H1 (cell line): ENCODE data around the gene STAMBP. TPM values are rescaled to one million over a fixed set of nuclear protein-coding genes. Genes with fewer than 3 reads are reported as not detected.

Source experiments
- CTCF ChIA-PET: fragments of 300-600 bp; sonication (Branson Sonifier 250); formaldehyde crosslinking; loops from one replicate; lab custom pipeline; 2021; ENCODE audit not compliant: partially characterized antibody; lab: Charles Lee
- POLR2A ChIA-PET: fragments of 300-600 bp; sonication (Branson Sonifier 250); formaldehyde crosslinking; loops from one replicate; lab custom pipeline; 2021; ENCODE audit warnings: inconsistent platforms; ENCODE audit not compliant: partially characterized antibody; lab: Charles Lee
- DNase-seq, 2 experiments: peaks; one replicate each; pipeline versions ENCODE4 v3.0.0 to v3.0.0-alpha.2; 2010 to 2022; ENCODE audit warnings: low spot score in 2 of 2, low read depth in 1 of 2, mixed read lengths in 1 of 2
- FAIRE-seq: peaks from 2 replicates; lab custom pipeline; 2011; peaks lifted over from hg19 to GRCh38; lab: Jason Lieb, UNC
- H2AFZ ChIP-seq: 2 replicates; pipeline ENCODE4 v1.8.1; 2012; ENCODE audit warnings: low read length, inconsistent platforms
- H2AK5ac ChIP-seq: 2 replicates; pipeline ENCODE4 v1.6.1; 2013; ENCODE audit warnings: low read depth, low read length
- H2BK120ac ChIP-seq: replicated peaks from 2 replicates; pipeline ENCODE3; 2013; ENCODE audit warnings: low read depth, low read length, inconsistent platforms
- H2BK12ac ChIP-seq: 2 replicates; pipeline ENCODE4 v1.6.1; 2013; ENCODE audit warnings: low read depth, low read length
- H2BK15ac ChIP-seq: 2 replicates; pipeline ENCODE4 v1.6.1; 2013; ENCODE audit warnings: low read length
- H2BK20ac ChIP-seq: 2 replicates; pipeline ENCODE4 v1.6.1; 2013; ENCODE audit warnings: low read length
- H2BK5ac ChIP-seq: 2 replicates; pipeline ENCODE4 v1.6.1; 2013; ENCODE audit warnings: low read depth, low read length
- H3K14ac ChIP-seq: 2 replicates; pipeline ENCODE4 v1.6.1; 2013; ENCODE audit warnings: inconsistent platforms; ENCODE audit not compliant: insufficient read length
- H3K18ac ChIP-seq: 2 replicates; pipeline ENCODE4 v1.6.1; 2013; ENCODE audit warnings: low read length; ENCODE audit errors: extremely low read depth
- H3K23ac ChIP-seq: 2 replicates; pipeline ENCODE4 v1.6.1; 2013; ENCODE audit warnings: inconsistent platforms; ENCODE audit not compliant: insufficient read length
- H3K23me2 ChIP-seq: 2 replicates; pipeline ENCODE4 v1.6.1; 2013; ENCODE audit warnings: low read depth, low read length
- H3K27ac ChIP-seq: 2 replicates; pipeline ENCODE4 v1.6.1; 2011; ENCODE audit warnings: low read depth, low read length, inconsistent platforms
- H3K27me3 ChIP-seq, 4 experiments: replicated peaks in 1 of 4; 1 replicate in 1 of 4; 2 replicates in 3 of 4; pipeline versions ENCODE4 v1.6.1 to v1.8.1; 2011 to 2013; ENCODE audit warnings: low read length in 3 of 4, mild to moderate bottlenecking in 3 of 4, inconsistent platforms in 2 of 4, mixed read lengths in 2 of 4, moderate library complexity in 1 of 4; ENCODE audit not compliant: control insufficient read depth in 3 of 4, insufficient read depth in 3 of 4; ENCODE audit errors: extremely low read depth in 1 of 4
- H3K36me3 ChIP-seq, 4 experiments: 2 replicates each; pipeline versions ENCODE4 v1.6.1 to v1.8.1; 2011 to 2013; ENCODE audit warnings: mild to moderate bottlenecking in 4 of 4, low read length in 3 of 4, moderate library complexity in 2 of 4, control low read depth in 1 of 4, inconsistent platforms in 1 of 4; ENCODE audit not compliant: insufficient read depth in 4 of 4, control insufficient read depth in 2 of 4
- H3K4ac ChIP-seq: replicated peaks from 2 replicates; pipeline ENCODE3; 2013; ENCODE audit warnings: low read length, low read depth, mixed read lengths, inconsistent platforms; ENCODE audit not compliant: insufficient read length
- H3K4me1 ChIP-seq, 4 experiments: replicated peaks in 1 of 4; 1 replicate in 1 of 4; 2 replicates in 3 of 4; pipeline versions ENCODE4 v1.6.1 to v1.8.1; 2011 to 2013; ENCODE audit warnings: low read length in 3 of 4, inconsistent platforms in 2 of 4, mixed read lengths in 1 of 4; ENCODE audit not compliant: insufficient read depth in 4 of 4, control insufficient read depth in 3 of 4
- H3K4me2 ChIP-seq, 2 experiments: 2 replicates each; pipeline versions ENCODE4 v1.6.1 to v1.8.1; 2011 to 2013; ENCODE audit warnings: low read depth in 2 of 2, low read length in 2 of 2, control low read depth in 1 of 2, inconsistent platforms in 1 of 2, mild to moderate bottlenecking in 1 of 2; ENCODE audit not compliant: insufficient read depth in 1 of 2
- H3K4me3 ChIP-seq, 4 experiments: fragments of 200-600, 300-600 bp in 1 of 4; sonication (generic), shearing (Covaris generic), sonication (Bioruptor Twin) in 1 of 4; 2 replicates each; pipeline versions ENCODE4 v1.5.1 to v1.8.1; 2011 to 2016; ENCODE audit warnings: low read length in 4 of 4, low read depth in 3 of 4, control low read depth in 2 of 4, inconsistent platforms in 2 of 4, mild to moderate bottlenecking in 2 of 4, mixed read lengths in 1 of 4, moderate library complexity in 1 of 4; ENCODE audit not compliant: insufficient read depth in 2 of 4; ENCODE audit errors: extremely low read depth in 1 of 4
- H3K56ac ChIP-seq: replicated peaks from 2 replicates; pipeline ENCODE3; 2013; ENCODE audit warnings: low read depth, mild to moderate bottlenecking, mixed read lengths, low read length, inconsistent platforms; ENCODE audit not compliant: insufficient read length
- H3K79me1 ChIP-seq: 2 replicates; pipeline ENCODE4 v1.6.1; 2013; ENCODE audit warnings: low read depth, low read length, control low read depth
- H3K79me2 ChIP-seq, 2 experiments: 2 replicates each; pipeline versions ENCODE4 v1.6.1 to v1.8.1; 2012 to 2013; ENCODE audit warnings: low read length in 2 of 2, mild to moderate bottlenecking in 2 of 2, inconsistent platforms in 1 of 2; ENCODE audit not compliant: insufficient read depth in 2 of 2, control insufficient read depth in 1 of 2
- H3K9ac ChIP-seq, 4 experiments: replicated peaks in 1 of 4; 1 replicate in 1 of 4; 2 replicates in 3 of 4; pipeline versions ENCODE4 v1.6.1 to v1.8.1; 2011 to 2013; ENCODE audit warnings: low read depth in 3 of 4, low read length in 3 of 4, control low read depth in 2 of 4, mild to moderate bottlenecking in 2 of 4, moderate library complexity in 2 of 4, inconsistent platforms in 1 of 4; ENCODE audit errors: extremely low read depth in 1 of 4
- H3K9me3 ChIP-seq, 2 experiments: 2 replicates each; pipeline versions ENCODE4 v1.6.1 to v1.8.1; 2012 to 2013; ENCODE audit warnings: mild to moderate bottlenecking in 2 of 2, moderate library complexity in 2 of 2, control low read depth in 1 of 2, inconsistent platforms in 1 of 2, low read depth in 1 of 2, low read length in 1 of 2, mixed read lengths in 1 of 2; ENCODE audit not compliant: insufficient read depth in 2 of 2
- H4K20me1 ChIP-seq, 2 experiments: replicated peaks in 1 of 2; 2 replicates each; pipeline versions ENCODE3 to v1.8.1; 2011 to 2013; ENCODE audit warnings: inconsistent platforms in 2 of 2, low read length in 2 of 2, mild to moderate bottlenecking in 1 of 2; ENCODE audit not compliant: insufficient read depth in 2 of 2, control insufficient read depth in 1 of 2
- H4K5ac ChIP-seq: 2 replicates; pipeline ENCODE4 v1.6.1; 2013; ENCODE audit warnings: low read length, low read depth, mixed read lengths, inconsistent platforms; ENCODE audit not compliant: insufficient read length
- H4K8ac ChIP-seq: 2 replicates; pipeline ENCODE4 v1.8.0; 2013; ENCODE audit warnings: mild to moderate bottlenecking, moderate library complexity, low read length, inconsistent platforms; ENCODE audit not compliant: insufficient read depth; ENCODE audit errors: extremely low read depth
- H4K91ac ChIP-seq: replicated peaks from 2 replicates; pipeline ENCODE3; 2013; ENCODE audit warnings: low read length, mixed read lengths, inconsistent platforms; ENCODE audit not compliant: insufficient read length
- ATF2 ChIP-seq: IDR thresholded peaks from 2 replicates; pipeline ENCODE4 v1.6.1; 2012; ENCODE audit warnings: low read length, inconsistent platforms
- NANOG ChIP-seq: IDR thresholded peaks from 2 replicates; pipeline ENCODE4 v1.6.1; 2011; ENCODE audit warnings: low read length, low read depth, mild to moderate bottlenecking, inconsistent platforms; ENCODE audit not compliant: insufficient read depth, poor library complexity, severe bottlenecking
- RXRA ChIP-seq: IDR thresholded peaks from 2 replicates; pipeline ENCODE4 v1.6.1; 2011; ENCODE audit warnings: low read depth, mild to moderate bottlenecking, low read length, moderate library complexity; ENCODE audit not compliant: insufficient read depth
- SP2 ChIP-seq: IDR thresholded peaks from 2 replicates; pipeline ENCODE4 v1.6.1; 2012; ENCODE audit warnings: mild to moderate bottlenecking, low read length, inconsistent platforms
- SRF ChIP-seq: IDR thresholded peaks from 2 replicates; pipeline ENCODE4 v1.6.1; 2011; ENCODE audit warnings: mild to moderate bottlenecking, low read depth, low read length, moderate library complexity
- TAF1 ChIP-seq: IDR thresholded peaks from 2 replicates; pipeline ENCODE4 v1.6.1; 2011; ENCODE audit warnings: mild to moderate bottlenecking, low read depth, low read length
- USF2 ChIP-seq: IDR thresholded peaks from 2 replicates; pipeline ENCODE4 v1.6.1; 2011; ENCODE audit warnings: low read length, improper control_type of control experiment
- WGBS, 2 experiments: shearing (Covaris generic) in 1 of 2; methylation state at CpG; one replicate each; pipeline versions ENCODE4 v1.1.6 to v1.1.7; 2013 to 2015; ENCODE audit warnings: low lambda C conversion rate in 2 of 2, mixed read lengths in 2 of 2, inconsistent platforms in 1 of 2, low coverage in 1 of 2, missing lambda C conversion rate in 1 of 2; ENCODE audit not compliant: insufficient replicate concordance in 2 of 2, insufficient coverage in 1 of 2, insufficient read length in 1 of 2; ENCODE audit errors: extremely low coverage in 1 of 2, missing lambda C conversion rate in 1 of 2; 5-methylcytosine and 5-hydroxymethylcytosine counted together
- polyA plus RNA-seq, 7 experiments: library from polyadenylated mRNA; depleted of rRNA in 3 of 7; stranded (reverse) in 5 of 7; unstranded in 2 of 7; fragments of >200 nt in 5 of 7; fragments of 200-250 nt in 2 of 7; gene quantifications; 1 replicate in 5 of 7; 2 replicates in 1 of 7; 4 replicates in 1 of 7; pipeline versions ENCODE4 v1.2.1 to v1.2.3, GENCODE V29; 2011 to 2013; ENCODE audit warnings: missing spikeins in 2 of 7, mixed read lengths in 2 of 7
- total RNA-seq: library from RNA; stranded (reverse); fragmentation: NEBNext Ultra II Directional; extraction: Animal tissue kit (Norgen Biotek cat#: 25700); gene quantifications from 2 replicates; pipeline ENCODE4 v1.2.1, GENCODE V29; 2021

The STAMBP gene
- total and polyA plus RNA-seq, 2 of the 8 experiments (the other 6 are each of a cell fraction or from before 2014, with no cell fraction given) = 35.8 to 49.7 TPM

GRCh38 chr2:73851274-73851673, 22.5 kb downstream of the STAMBP start:
- Histone ChIP-seq H3K27me3 (no peaks in the 10 kb centered on the region), H4K8ac (no peak overlapping the region), H3K4ac (no peak overlapping the region), H3K27ac (no peak overlapping the region), H2BK5ac (no peak overlapping the region), H2BK12ac (no peak overlapping the region), H3K79me2 (no peaks in the 10 kb centered on the region), H3K23ac (no peak overlapping the region), H3K4me2 (no peak overlapping the region), H2AK5ac (no peak overlapping the region), H3K4me3 (no peak overlapping the region), H3K36me3 (peaks cover 14 to 78% (median 54%) of the 10 kb centered on the region in 4 experiments), H2BK20ac (no peak overlapping the region), H2BK120ac (no peak overlapping the region), H2BK15ac (no peak overlapping the region), H3K79me1 (no peaks in the 10 kb centered on the region), H2AFZ (no peak overlapping the region), H4K20me1 (peaks cover 0 to 2% of the 10 kb centered on the region in 2 experiments), H4K5ac (no peak overlapping the region), H3K56ac (no peak overlapping the region), H3K9ac (no peak overlapping the region), H3K18ac (no peak overlapping the region), H3K9me3 (no peaks in the 10 kb centered on the region), H3K23me2 (no peaks in the 10 kb centered on the region; the same call in 1 of the 2 replicates), H3K4me1 (no peaks in the 10 kb centered on the region), H4K91ac (no peak overlapping the region), H3K14ac (no peak overlapping the region)
- ChIA-PET CTCF (interaction anchor here (0.6 to 1.7 kb wide), 9 partner anchors 10 to 705 kb away, joined by 3 to 4 read pairs (median 3); no protein-coding TSS in a partner anchor), POLR2A (interaction anchor here (1.3 kb wide), 1 partner anchor 10 kb away, joined by 3 read pairs; no protein-coding TSS in a partner anchor)
- 86% methylated on average over 3 of the region's 3 CpGs; no CpG with 5 or more reads in 1 of the 2 experiments for WGBS, 2 experiments
- FAIRE-seq (no peak), DNase-seq (no peak)
- TF ChIP-seq SP2 (no peak), NANOG (no peak), TAF1 (no peak), RXRA (no peak), ATF2 (no peak), USF2 (no peak), SRF (no peak)
